ENCODE results near the gene BMPER. TPM values are rescaled to one million over a fixed set of nuclear protein-coding genes. Genes with fewer than 3 reads are reported as not detected.

BMPER gene
- total RNA-seq, 1 donor from 2014 or later, result 0.26 TPM

- H3K4me3 ChIP-seq (ENCODE audit: low read depth, low read length), result no peak overlapping the region
- DNase-seq (ENCODE audit: low read depth), result no peak
- TF ChIP-seq CTCF (IDR thresholded peaks at IDR 0.05; ENCODE audit: insufficient read depth, low read length, severe bottlenecking), result no peak
- peak; percentile 58 for FAIRE-seq
- no peaks in the 10 kb centered on the region for H3K27me3 ChIP-seq (ENCODE audit: control insufficient read depth, insufficient read depth, low read length)
- no peaks in the 10 kb centered on the region for H3K36me3 ChIP-seq (ENCODE audit: control insufficient read depth, insufficient read depth, low read length)
Observed at GRCh38 chr7:34104992-34105391, 199.7 kb downstream of the BMPER start.

- TF ChIP-seq CTCF (IDR thresholded peaks at IDR 0.05; ENCODE audit: insufficient read depth, low read length, severe bottlenecking), result no peak
- FAIRE-seq, result no peak
- H3K4me3 ChIP-seq (ENCODE audit: low read depth, low read length), result no peak overlapping the region
- no peaks in the 10 kb centered on the region for H3K27me3 ChIP-seq (ENCODE audit: control insufficient read depth, insufficient read depth, low read length)
- DNase-seq (ENCODE audit: low read depth), result peak; percentile 31
- H3K36me3 ChIP-seq (ENCODE audit: control insufficient read depth, insufficient read depth, low read length), result no peaks in the 10 kb centered on the region
Observed at GRCh38 chr7:34107276-34107675, 201.9 kb downstream of the BMPER start.

GRCh38 chr7:34108165-34108564 is 202.8 kb downstream of the BMPER start:
- TF ChIP-seq CTCF (IDR thresholded peaks at IDR 0.05; ENCODE audit: insufficient read depth, low read length, severe bottlenecking), result no peak
- no peaks in the 10 kb centered on the region for H3K36me3 ChIP-seq (ENCODE audit: control insufficient read depth, insufficient read depth, low read length)
- DNase-seq (ENCODE audit: low read depth) (peak; percentile 12), FAIRE-seq (no peak)
- H3K27me3 ChIP-seq (ENCODE audit: control insufficient read depth, insufficient read depth, low read length), result no peaks in the 10 kb centered on the region
- H3K4me3 ChIP-seq (ENCODE audit: low read depth, low read length), result no peak overlapping the region

DNA sequence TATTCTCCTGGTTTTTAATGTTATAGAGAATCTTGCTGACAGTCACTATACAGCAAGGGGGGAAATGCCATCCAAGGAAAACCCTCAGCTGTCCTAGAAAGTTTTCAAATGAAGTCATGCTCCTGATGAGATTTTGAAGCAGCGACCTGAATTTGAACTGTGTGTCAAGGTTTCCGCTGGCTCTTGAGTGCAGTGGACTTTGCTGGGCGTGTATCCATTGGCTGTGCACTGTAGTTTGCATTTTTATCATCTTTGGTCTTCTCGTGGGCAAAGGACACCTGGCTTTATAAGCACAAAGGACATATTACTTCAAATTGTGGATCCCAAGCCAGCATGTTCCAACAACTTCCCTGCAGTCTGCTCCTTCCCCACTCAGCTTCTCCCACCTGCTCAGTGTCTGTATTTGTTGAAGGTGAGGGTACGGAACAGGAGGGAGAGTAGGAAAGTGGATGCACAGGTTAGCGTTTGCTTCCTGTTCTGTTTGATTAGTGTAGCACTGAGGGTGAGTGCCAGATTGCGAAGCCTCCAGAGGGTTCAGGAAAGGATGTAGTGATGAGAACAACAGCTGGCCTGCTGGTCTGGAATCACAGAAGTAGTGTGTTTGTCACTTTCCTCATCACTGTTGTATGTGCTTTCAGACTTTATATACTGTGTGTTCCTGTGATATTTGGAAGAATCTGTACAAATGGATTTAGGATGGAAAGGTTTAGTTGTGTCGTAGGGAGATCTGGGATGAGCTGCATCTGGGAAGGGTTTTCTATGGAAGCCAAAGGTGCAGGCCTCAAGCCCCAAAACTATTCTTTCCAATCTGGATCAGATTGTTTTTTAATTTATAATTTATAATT is 204.8 kb downstream of the BMPER start:
- DNase-seq (ENCODE audit: low read depth), result no peak
- Histone ChIP-seq H3K4me3 (ENCODE audit: low read depth, low read length) (no peak overlapping the region), H3K27me3 (ENCODE audit: control insufficient read depth, insufficient read depth, low read length) (no peaks in the 10 kb centered on the region), H3K36me3 (ENCODE audit: control insufficient read depth, insufficient read depth, low read length) (no peaks in the 10 kb centered on the region)
- peak; percentile 93 for FAIRE-seq
- no peak for TF ChIP-seq CTCF (IDR thresholded peaks at IDR 0.05; ENCODE audit: insufficient read depth, low read length, severe bottlenecking)

GRCh38 chr7:34111031-34111430 is 205.7 kb downstream of the BMPER start:
- DNase-seq (ENCODE audit: low read depth), result no peak
- H3K36me3 ChIP-seq (ENCODE audit: control insufficient read depth, insufficient read depth, low read length), result no peaks in the 10 kb centered on the region
- no peak for FAIRE-seq
- no peaks in the 10 kb centered on the region for H3K27me3 ChIP-seq (ENCODE audit: control insufficient read depth, insufficient read depth, low read length)
- TF ChIP-seq CTCF (IDR thresholded peaks at IDR 0.05; ENCODE audit: insufficient read depth, low read length, severe bottlenecking), result no peak
- H3K4me3 ChIP-seq (ENCODE audit: low read depth, low read length), result no peak overlapping the region

- Histone ChIP-seq H3K4me3 (ENCODE audit: low read depth, low read length) (no peak overlapping the region), H3K27me3 (ENCODE audit: control insufficient read depth, insufficient read depth, low read length) (no peaks in the 10 kb centered on the region), H3K36me3 (ENCODE audit: control insufficient read depth, insufficient read depth, low read length) (no peaks in the 10 kb centered on the region)
- DNase-seq (ENCODE audit: low read depth) (no peak), FAIRE-seq (no peak)
- TF ChIP-seq CTCF (IDR thresholded peaks at IDR 0.05; ENCODE audit: insufficient read depth, low read length, severe bottlenecking), result no peak
Observed at GRCh38 chr7:34115503-34115902, 210.2 kb downstream of the BMPER start.

Data from bronchial epithelial cell (primary cell).